ENCODE results near the gene HADHB. TPM values are rescaled to one million over a fixed set of nuclear protein-coding genes. Genes with fewer than 3 reads are reported as not detected.

The HADHB gene
- total and polyA plus RNA-seq, 2 of the 13 experiments (the other 11 are each of a cell fraction or from before 2014, with no cell fraction given) = 112 to 238 TPM

- BruUV-seq (replicated peaks) = no TSS peak
- Histone ChIP-seq H3K27ac (ENCODE audit: extremely low read length, insufficient read depth, low read length) (no peak overlapping the region), H3K27me3 (ENCODE audit: control insufficient read depth in 1 of 2, insufficient read depth in 2 of 2, low read length in 2 of 2) (no peaks in the 10 kb centered on the region), H4K20me1 (ENCODE audit: insufficient read depth, low read length) (no peaks in the 10 kb centered on the region), H3K9ac (ENCODE audit: insufficient read depth, low read depth, low read length) (no peak overlapping the region), H3K4me1 (ENCODE audit: insufficient read depth, low read length) (no peaks in the 10 kb centered on the region), H3K9me3 (ENCODE audit: low read length) (no peaks in the 10 kb centered on the region), H3K79me2 (ENCODE audit: insufficient read depth, low read length) (no peaks in the 10 kb centered on the region), H2AFZ (ENCODE audit: low read length) (no peak overlapping the region), H3K4me3 (replicated peaks in 1 of 3; ENCODE audit: insufficient read depth in 1 of 3, low read depth in 2 of 3, low read length in 3 of 3) (no peak overlapping the region), H3K4me2 (ENCODE audit: low read depth, low read length) (no peak overlapping the region), H3K36me3 (replicated peaks in 1 of 2; ENCODE audit: control insufficient read depth in 1 of 2, insufficient read depth in 2 of 2, low read length in 2 of 2) (peaks cover 21 to 87% of the 10 kb centered on the region in 2 experiments)
- ATAC-seq (no peak), FAIRE-seq (no peak), DNase-seq (ENCODE audit: low spot score) (no peak)
- in situ Hi-C loops (cut with HindIII; ENCODE audit: extremely low pct_ligation_motif_present, low pct_unique_long_range_greater_than_20kb) = no loop called here
- no peak for TF ChIP-seq ZNF232 (CRISPR knock-in tag; IDR thresholded peaks at IDR 0.05; ENCODE audit: borderline replicate concordance)
- peak; percentile 66; the same call in 1 of the 2 replicates for TF ChIP-seq ZNF121 (CRISPR knock-in tag; IDR thresholded peaks at IDR 0.05)
- 100% methylated on average over 1 of the region's 1 CpG for WGBS (ENCODE audit: low lambda C conversion rate)
- ChIA-PET CTCF (ENCODE audit: low intra/inter-chr PET ratio, low total read pairs) (no interaction called here), POLR2A (no interaction called here)
- intact Hi-C loops (cut with micrococcal nuclease; ENCODE audit: unreplicated experiment) = no loop called here
Observed at GRCh38 chr2:26215833-26216232, 28.9 kb upstream of the HADHB start.

GRCh38 chr2:26216587-26216986, 28.2 kb upstream of the HADHB start:
- no peak overlapping the region for H3K4me2 ChIP-seq (ENCODE audit: low read depth, low read length)
- H3K36me3 ChIP-seq (replicated peaks in 1 of 2; ENCODE audit: control insufficient read depth in 1 of 2, insufficient read depth in 2 of 2, low read length in 2 of 2) = peaks cover 23 to 88% of the 10 kb centered on the region in 2 experiments
- H4K20me1 ChIP-seq (ENCODE audit: insufficient read depth, low read length) = no peaks in the 10 kb centered on the region
- POLR2A ChIA-PET = no interaction called here
- H3K4me1 ChIP-seq (ENCODE audit: insufficient read depth, low read length) = no peaks in the 10 kb centered on the region
- H3K9me3 ChIP-seq (ENCODE audit: low read length) = no peaks in the 10 kb centered on the region
- no peak overlapping the region for H3K27ac ChIP-seq (ENCODE audit: extremely low read length, insufficient read depth, low read length)
- no peaks in the 10 kb centered on the region for H3K27me3 ChIP-seq (ENCODE audit: control insufficient read depth in 1 of 2, insufficient read depth in 2 of 2, low read length in 2 of 2)
- CTCF ChIA-PET (ENCODE audit: low intra/inter-chr PET ratio, low total read pairs) = no interaction called here
- H3K4me3 ChIP-seq (replicated peaks in 1 of 3; ENCODE audit: insufficient read depth in 1 of 3, low read depth in 2 of 3, low read length in 3 of 3) = no peak overlapping the region
- no peak overlapping the region for H3K9ac ChIP-seq (ENCODE audit: insufficient read depth, low read depth, low read length)
- intact Hi-C loops (cut with micrococcal nuclease; ENCODE audit: unreplicated experiment) = no loop called here
- no TSS peak for BruUV-seq (replicated peaks)
- ATAC-seq (no peak), FAIRE-seq (no peak), DNase-seq (ENCODE audit: low spot score) (no peak)
- H3K79me2 ChIP-seq (ENCODE audit: insufficient read depth, low read length) = no peaks in the 10 kb centered on the region
- 93% methylated on average over 4 of the region's 4 CpGs for WGBS (ENCODE audit: low lambda C conversion rate)
- no peak overlapping the region for H2AFZ ChIP-seq (ENCODE audit: low read length)
- in situ Hi-C loops (cut with HindIII; ENCODE audit: extremely low pct_ligation_motif_present, low pct_unique_long_range_greater_than_20kb) = no loop called here
- no peak for TF ChIP-seq E2F5 (CRISPR knock-in tag; conservative IDR thresholded peaks at IDR 0.05)
- no peak for TF ChIP-seq ZNF777 (CRISPR knock-in tag; IDR thresholded peaks at IDR 0.05)
- no peak for TF ChIP-seq HDAC2 (CRISPR knock-in tag; IDR thresholded peaks at IDR 0.05)
- TF ChIP-seq AKNA (CRISPR knock-in tag; IDR thresholded peaks at IDR 0.05; ENCODE audit: borderline replicate concordance) = no peak
- TF ChIP-seq GPBP1L1 (CRISPR knock-in tag; IDR thresholded peaks at IDR 0.05) = no peak
- TF ChIP-seq ZBTB14 (CRISPR knock-in tag; IDR thresholded peaks at IDR 0.05) = no peak
- no peak for TF ChIP-seq SRSF9 (IDR thresholded peaks at IDR 0.05; ENCODE audit: borderline replicate concordance, insufficient read depth, low read depth, low read length, poor library complexity, severe bottlenecking)
